Esophagus squamous epithelium (tissue), 5 donors: ENCODE results near the gene RASA3. TPM values are rescaled to one million over a fixed set of nuclear protein-coding genes. Genes with fewer than 3 reads are reported as not detected.

Experiments used
- DNase-seq: peaks from one replicate; lab custom pipeline; 2025; lab: John Stamatoyannopoulos, UW
- H3K27ac ChIP-seq, 4 donors: fragments of 200-600 bp; sonication (generic); one replicate each; pipeline ENCODE4 v1.5.1; 2016 to 2019; ENCODE audit warnings: mild to moderate bottlenecking in 1 of 4
- H3K27me3 ChIP-seq, 4 donors: fragments of 200-600 bp; sonication (generic); 1 replicate in 3 of 4; 2 replicates in 1 of 4; pipeline versions ENCODE4 v1.5.1 to v1.6.0; 2017 to 2021; ENCODE audit warnings: antibody characterized with exemption in 1 of 4
- H3K36me3 ChIP-seq, 3 donors: fragments of 200-600 bp; sonication (generic); one replicate each; pipeline ENCODE4 v1.5.1; 2016 to 2019
- H3K4me1 ChIP-seq, 3 donors: fragments of 200-600 bp; sonication (generic); one replicate each; pipeline ENCODE4 v1.5.1; 2017 to 2019
- H3K4me3 ChIP-seq, 4 donors: fragments of 200-600 bp; sonication (generic); 1 replicate in 3 of 4; 2 replicates in 1 of 4; pipeline ENCODE4 v1.5.1; 2016 to 2019; ENCODE audit warnings: mild to moderate bottlenecking in 2 of 4, moderate library complexity in 1 of 4
- H3K9me3 ChIP-seq, 3 donors: fragments of 200-600 bp; sonication (generic); one replicate each; pipeline ENCODE4 v1.5.1; 2016 to 2019
- POLR2A ChIP-seq, 4 donors: fragments of 450-650 bp; IDR thresholded peaks; one replicate each; pipeline ENCODE4 v1.6.1; 2017; ENCODE audit warnings: antibody characterized with exemption in 4 of 4, mild to moderate bottlenecking in 4 of 4, moderate library complexity in 3 of 4
- WGBS, 2 donors: methylation state at CpG; one replicate each; pipeline ENCODE4 v1.1.5; 2018; 5-methylcytosine and 5-hydroxymethylcytosine counted together
- intact Hi-C: fragments of 100-400 bp; cut with DNase I; formaldehyde crosslinking; loops from one replicate; pipeline ENCODE4 v1.15.0; 2022
- total RNA-seq, 4 donors: library from RNA; depleted of rRNA; stranded (reverse); fragments of >200 nt; gene quantifications; one replicate each; pipeline ENCODE4 v1.1.0, GENCODE V29; 2016
- TF ChIP-seq, protein P1 (sequence below), 6 experiments: fragments of 450-650 bp in 4 of 6; fragments of 200-600 bp in 2 of 6; sonication (generic) in 2 of 6; IDR thresholded peaks; one replicate each; pipeline ENCODE4 v1.5.1; 2016 to 2019; ENCODE audit warnings: antibody characterized with exemption in 6 of 6, mild to moderate bottlenecking in 4 of 6, moderate library complexity in 4 of 6
- donor health status: DM: yes; HTN: yes; CAD: no.

The RASA3 gene
- total RNA-seq, 4 donors from 2014 or later = 1.4 to 8.8 (median 3.1) TPM

- H3K4me1 ChIP-seq = peaks cover 0 to 17% (median 0%) of the 10 kb centered on the region in 3 donors
- peaks cover 0 to 28% (median 7%) of the 10 kb centered on the region in 3 donors for H3K36me3 ChIP-seq
- WGBS, 2 donors = 92 to 95% methylated on average over 20 to 23 of the region's 26 CpGs
- no peaks in the 10 kb centered on the region for H3K9me3 ChIP-seq
- H3K4me3 ChIP-seq = no peak overlapping the region
- DNase-seq = no peak
- intact Hi-C loops = no loop called here
- TF ChIP-seq, protein P1, sequence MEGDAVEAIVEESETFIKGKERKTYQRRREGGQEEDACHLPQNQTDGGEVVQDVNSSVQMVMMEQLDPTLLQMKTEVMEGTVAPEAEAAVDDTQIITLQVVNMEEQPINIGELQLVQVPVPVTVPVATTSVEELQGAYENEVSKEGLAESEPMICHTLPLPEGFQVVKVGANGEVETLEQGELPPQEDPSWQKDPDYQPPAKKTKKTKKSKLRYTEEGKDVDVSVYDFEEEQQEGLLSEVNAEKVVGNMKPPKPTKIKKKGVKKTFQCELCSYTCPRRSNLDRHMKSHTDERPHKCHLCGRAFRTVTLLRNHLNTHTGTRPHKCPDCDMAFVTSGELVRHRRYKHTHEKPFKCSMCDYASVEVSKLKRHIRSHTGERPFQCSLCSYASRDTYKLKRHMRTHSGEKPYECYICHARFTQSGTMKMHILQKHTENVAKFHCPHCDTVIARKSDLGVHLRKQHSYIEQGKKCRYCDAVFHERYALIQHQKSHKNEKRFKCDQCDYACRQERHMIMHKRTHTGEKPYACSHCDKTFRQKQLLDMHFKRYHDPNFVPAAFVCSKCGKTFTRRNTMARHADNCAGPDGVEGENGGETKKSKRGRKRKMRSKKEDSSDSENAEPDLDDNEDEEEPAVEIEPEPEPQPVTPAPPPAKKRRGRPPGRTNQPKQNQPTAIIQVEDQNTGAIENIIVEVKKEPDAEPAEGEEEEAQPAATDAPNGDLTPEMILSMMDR (IDR thresholded peaks at IDR 0.05) = no peak
- TF ChIP-seq POLR2A (IDR thresholded peaks at IDR 0.05) = no peak
- no peak overlapping the region for H3K27ac ChIP-seq
- no peaks in the 10 kb centered on the region for H3K27me3 ChIP-seq
These were observed 132.0 kb downstream of the RASA3 start for GRCh38 chr13:114000151-114001040.

DNA sequence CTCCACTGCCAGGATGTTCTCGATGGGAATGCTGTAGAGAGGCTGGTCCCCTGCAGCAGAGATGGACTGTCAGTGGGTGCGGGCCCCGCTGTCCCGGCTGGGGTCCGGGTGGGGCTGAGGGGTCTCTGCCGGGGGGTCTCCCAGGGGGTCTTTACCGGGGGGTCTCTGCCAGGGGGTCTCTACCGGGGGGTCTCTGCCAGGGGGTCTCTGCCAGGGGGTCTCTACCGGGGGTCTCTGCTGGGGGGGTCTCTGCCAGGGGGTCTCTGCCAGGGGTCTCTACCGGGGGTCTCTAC is 132.9 kb downstream of the RASA3 start:
- H3K36me3 ChIP-seq = peaks cover 0 to 28% (median 7%) of the 10 kb centered on the region in 3 donors
- DNase-seq = no peak
- intact Hi-C loops = no loop called here

DNA sequence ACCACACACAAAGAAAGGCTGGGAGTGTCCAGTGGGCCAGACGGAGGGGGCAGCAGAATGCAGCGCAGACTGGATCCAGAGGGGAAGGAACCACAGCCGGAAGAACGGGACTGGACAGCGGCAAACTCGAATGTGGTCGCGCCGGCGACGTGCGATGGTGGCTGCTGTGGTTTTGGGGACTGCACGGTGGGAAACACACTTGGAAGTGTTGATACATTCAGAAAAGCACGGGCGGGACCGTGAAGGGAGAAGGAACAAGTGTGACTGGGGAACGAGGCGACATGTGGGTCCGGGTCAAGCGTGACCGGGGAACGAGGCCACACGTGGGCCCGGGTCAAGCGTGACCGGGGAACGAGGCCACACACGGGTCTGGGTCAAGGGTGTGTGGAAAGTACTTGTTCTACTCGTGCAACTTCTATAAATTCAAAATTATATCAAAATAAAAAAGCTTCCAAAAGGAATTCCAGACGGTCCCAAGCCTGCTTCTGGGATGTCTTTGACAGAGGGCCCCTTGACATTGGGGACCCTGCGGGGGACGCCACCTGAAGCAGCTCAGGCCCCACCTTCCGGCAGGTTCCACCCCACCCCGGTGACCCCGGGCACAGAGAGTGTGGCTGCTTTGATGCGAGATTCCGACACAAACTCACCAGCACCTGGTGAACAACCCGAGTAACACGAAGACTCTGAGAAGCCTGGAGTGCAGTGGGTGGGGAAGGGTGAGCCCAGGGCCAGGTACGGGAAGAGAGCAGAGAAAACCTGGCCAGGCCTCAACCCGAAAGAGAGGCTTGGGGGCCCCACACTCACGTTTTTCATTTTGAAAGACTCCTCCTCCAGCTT is 133.4 kb downstream of the RASA3 start:
- Histone ChIP-seq H3K36me3 (peaks cover 0 to 28% (median 7%) of the 10 kb centered on the region in 3 donors), H3K9me3 (no peaks in the 10 kb centered on the region), H3K27me3 (no peaks in the 10 kb centered on the region), H3K4me1 (peaks cover 0 to 17% (median 0%) of the 10 kb centered on the region in 3 donors), H3K4me3 (no peak overlapping the region), H3K27ac (peak overlapping the region in 1 of 4 donors; percentile 61)
- 69 to 76% methylated on average over 27 to 32 of the region's 42 CpGs for WGBS, 2 donors
- intact Hi-C loops = no loop called here
- no peak for DNase-seq
- TF ChIP-seq POLR2A (IDR thresholded peaks at IDR 0.05) = no peak
- TF ChIP-seq, protein P1 (IDR thresholded peaks at IDR 0.05) = no peak

More for the DNA sequence above, 132.9 kb downstream of the RASA3 start:
- Histone ChIP-seq H3K27ac (no peak overlapping the region), H3K9me3 (no peaks in the 10 kb centered on the region), H3K4me1 (peaks cover 0 to 17% (median 0%) of the 10 kb centered on the region in 3 donors), H3K4me3 (no peak overlapping the region), H3K27me3 (no peaks in the 10 kb centered on the region)
- TF ChIP-seq POLR2A (IDR thresholded peaks at IDR 0.05) = no peak
- TF ChIP-seq, protein P1 (IDR thresholded peaks at IDR 0.05) = no peak
- 90% methylated on average over 2 of the region's 10 CpGs; no CpG with 5 or more reads in 1 of the 2 donors for WGBS, 2 donors

- peaks cover 0 to 17% (median 0%) of the 10 kb centered on the region in 3 donors for H3K4me1 ChIP-seq
- no peak overlapping the region for H3K4me3 ChIP-seq
- H3K9me3 ChIP-seq = no peaks in the 10 kb centered on the region
- H3K36me3 ChIP-seq = peaks cover 0 to 27% (median 7%) of the 10 kb centered on the region in 3 donors
- no peak for DNase-seq
- no peak for TF ChIP-seq POLR2A (IDR thresholded peaks at IDR 0.05)
- TF ChIP-seq, protein P1 (IDR thresholded peaks at IDR 0.05) = no peak
- intact Hi-C loops = no loop called here
- no peaks in the 10 kb centered on the region for H3K27me3 ChIP-seq
- 66% methylated on average over 19 to 20 of the region's 29 CpGs for WGBS, 2 donors
- peak overlapping the region in 1 of 4 donors; percentile 61 for H3K27ac ChIP-seq
These were observed 134.3 kb downstream of the RASA3 start for GRCh38 chr13:113997845-113998751.
